GM12878 (cell line): ENCODE measurements around the gene RPS6KA5. TPM values are rescaled to one million over a fixed set of nuclear protein-coding genes. Genes with fewer than 3 reads are reported as not detected.

Experiments used
- ATAC-seq: fragments of 200-7000 bp; cut with Tn5 transposase; 3 replicates; pipeline ENCODE4 v1.9.1; 2020; ENCODE audit warnings: mild to moderate bottlenecking, moderate library complexity
- BruUV-seq: library from RNA; stranded (reverse); fragments of 400-500 nt; replicated peaks from 2 replicates; lab custom pipeline; 2021; lab: Mats Ljungman, UMichigan
- CTCF ChIA-PET: fragments of 300-600 bp; sonication (Branson Sonifier 250); formaldehyde crosslinking; extraction: SDS; loops from one replicate; lab custom pipeline; 2021; ENCODE audit warnings: inconsistent platforms; lab: Yijun Ruan, JAX
- POLR2A ChIA-PET: fragments of 350-600 bp; formaldehyde crosslinking; extraction: SDS; loops from one replicate; lab custom pipeline; 2021; ENCODE audit warnings: inconsistent platforms; lab: Charles Lee
- RAD21 ChIA-PET: fragments of 300-600 bp; sonication (Branson Sonifier 250); formaldehyde crosslinking; loops from one replicate; lab custom pipeline; 2023; ENCODE audit warnings: antibody characterized with exemption; ENCODE audit not compliant: unreplicated experiment; lab: Charles Lee
- SMC1A ChIA-PET: fragments of 300-600 bp; sonication (Branson Sonifier 250); formaldehyde crosslinking; loops from one replicate; lab custom pipeline; 2023; ENCODE audit not compliant: unreplicated experiment, uncharacterized antibody; lab: Charles Lee
- DNase-seq: peaks from one replicate; pipeline ENCODE4 v3.0.0-alpha.2; 2011; ENCODE audit warnings: low read depth, low spot score
- FAIRE-seq: peaks from 3 replicates; lab custom pipeline; 2011; peaks lifted over from hg19 to GRCh38; lab: Jason Lieb, UNC
- H2AFZ ChIP-seq: 2 replicates; pipeline ENCODE4 v1.6.0; 2011; ENCODE audit warnings: low read depth, low read length, control low read depth; ENCODE audit not compliant: control insufficient read depth
- H3K27ac ChIP-seq: 2 replicates; pipeline ENCODE4 v1.5.1; 2011; ENCODE audit warnings: control low read depth; ENCODE audit not compliant: control insufficient read depth, insufficient read depth
- H3K27me3 ChIP-seq, 2 experiments: replicated peaks in 1 of 2; 2 replicates each; pipeline versions ENCODE4 v1.6.0 to v1.6.1; 2011; ENCODE audit warnings: low read length in 1 of 2; ENCODE audit not compliant: control insufficient read depth in 2 of 2, insufficient read depth in 2 of 2
- H3K36me3 ChIP-seq, 2 experiments: 2 replicates each; pipeline ENCODE4 v1.5.1; 2011; ENCODE audit warnings: low read length in 1 of 2; ENCODE audit not compliant: control insufficient read depth in 2 of 2, insufficient read depth in 2 of 2
- H3K4me1 ChIP-seq: 2 replicates; pipeline ENCODE4 v1.6.1; 2011; ENCODE audit warnings: mild to moderate bottlenecking, low read length, moderate library complexity, mixed read lengths; ENCODE audit not compliant: control insufficient read depth, insufficient read depth
- H3K4me2 ChIP-seq: 2 replicates; pipeline ENCODE4 v1.6.0; 2011; ENCODE audit warnings: control low read depth; ENCODE audit not compliant: control insufficient read depth, insufficient read depth
- H3K4me3 ChIP-seq: fragments of 200-600 bp; sonication (generic); 2 replicates; pipeline ENCODE4 v1.5.1; 2016
- H3K79me2 ChIP-seq: 2 replicates; pipeline ENCODE4 v1.6.0; 2011; ENCODE audit warnings: low read length; ENCODE audit not compliant: control insufficient read depth, insufficient read depth
- H3K9ac ChIP-seq: 2 replicates; pipeline ENCODE4 v1.8.0; 2011; ENCODE audit warnings: low read length, control low read depth, mixed read lengths; ENCODE audit not compliant: control insufficient read depth, insufficient read depth
- H3K9me3 ChIP-seq: replicated peaks from 3 replicates; pipeline ENCODE4 v1.5.1; 2011; ENCODE audit warnings: mild to moderate bottlenecking, low read length; ENCODE audit not compliant: control insufficient read depth, insufficient read depth
- H4K20me1 ChIP-seq: 2 replicates; pipeline ENCODE4 v1.6.0; 2011; ENCODE audit not compliant: control insufficient read depth, insufficient read depth
- BACH1 ChIP-seq: fragments of 450-650 bp; IDR thresholded peaks from 2 replicates; pipeline ENCODE4 v1.6.1; 2017; ENCODE audit warnings: mild to moderate bottlenecking, borderline replicate concordance
- BHLHE40 ChIP-seq, 2 experiments: fragments of 450-650 bp in 1 of 2; IDR thresholded peaks; 2 replicates each; pipeline ENCODE4 v1.6.1; 2011 to 2017; ENCODE audit warnings: low read depth in 2 of 2, borderline replicate concordance in 1 of 2, improper control_type of control experiment in 1 of 2, low read length in 1 of 2, mild to moderate bottlenecking in 1 of 2
- CHD1 ChIP-seq: IDR thresholded peaks from 2 replicates; pipeline ENCODE4 v1.6.1; 2012; ENCODE audit warnings: low read depth, low read length, improper control_type of control experiment
- ETV6 ChIP-seq, 2 experiments: fragments of 450-650 bp in 1 of 2; IDR thresholded peaks in 1 of 2; conservative IDR thresholded peaks in 1 of 2; 2 replicates each; pipeline ENCODE4 v1.6.1; 2014; ENCODE audit warnings: antibody characterized with exemption in 1 of 2, borderline replicate concordance in 1 of 2, low read depth in 1 of 2, mild to moderate bottlenecking in 1 of 2, moderate library complexity in 1 of 2
- GABPA ChIP-seq: IDR thresholded peaks from 2 replicates; pipeline ENCODE4 v1.6.1; 2014; ENCODE audit warnings: antibody characterized with exemption, low read depth, mild to moderate bottlenecking, inconsistent platforms
- IKZF1 ChIP-seq: fragments of 450-650 bp; conservative IDR thresholded peaks from 2 replicates; pipeline ENCODE4 v1.6.1; 2017; ENCODE audit warnings: antibody characterized with exemption, mild to moderate bottlenecking
- KDM1A ChIP-seq: fragments of 200-600 bp; sonication (generic); IDR thresholded peaks from 2 replicates; pipeline ENCODE4 v1.6.1; 2016; ENCODE audit warnings: borderline replicate concordance
- MYC ChIP-seq: IDR thresholded peaks from 2 replicates; pipeline ENCODE4 v1.6.1; 2011; ENCODE audit warnings: mild to moderate bottlenecking, low read length, moderate library complexity, inconsistent platforms; ENCODE audit not compliant: insufficient read depth, insufficient replicate concordance, insufficient read length, severe bottlenecking
- NFIC ChIP-seq: IDR thresholded peaks from 2 replicates; pipeline ENCODE4 v1.6.1; 2012; ENCODE audit warnings: low read depth, mild to moderate bottlenecking, inconsistent platforms, low read length, moderate library complexity
- NFXL1 ChIP-seq: fragments of 450-650 bp; IDR thresholded peaks from 2 replicates; pipeline ENCODE4 v1.6.1; 2017; ENCODE audit warnings: antibody characterized with exemption, mild to moderate bottlenecking, borderline replicate concordance
- PAX8 ChIP-seq: fragments of 450-650 bp; IDR thresholded peaks from 2 replicates; pipeline ENCODE4 v1.6.1; 2017; ENCODE audit warnings: mild to moderate bottlenecking, moderate library complexity
- SMARCA5 ChIP-seq: fragments of 450-650 bp; IDR thresholded peaks from 2 replicates; pipeline ENCODE4 v1.6.1; 2017; ENCODE audit warnings: mild to moderate bottlenecking
- ZBTB33 ChIP-seq: fragments of 450-650 bp; IDR thresholded peaks from 2 replicates; pipeline ENCODE4 v1.6.1; 2017; ENCODE audit warnings: mild to moderate bottlenecking
- ZNF24 ChIP-seq: fragments of 450-650 bp; IDR thresholded peaks from 2 replicates; pipeline ENCODE4 v1.6.1; 2017; ENCODE audit warnings: antibody characterized with exemption, mild to moderate bottlenecking
- ZNF384 ChIP-seq: IDR thresholded peaks from 2 replicates; pipeline ENCODE4 v1.6.1; 2012; ENCODE audit warnings: low read depth, mild to moderate bottlenecking, low read length, improper control_type of control experiment, borderline replicate concordance
- WGBS: methylation state at CpG from one replicate; pipeline ENCODE4 v1.1.6; 2016; ENCODE audit warnings: low lambda C conversion rate; ENCODE audit not compliant: insufficient replicate concordance, insufficient coverage; ENCODE audit errors: missing lambda C conversion rate; 5-methylcytosine and 5-hydroxymethylcytosine counted together
- in situ Hi-C: fragments of 300-500 bp; cut with MboI; formaldehyde crosslinking; loops from 9 replicates; pipeline ENCODE4 v1.14.3; 2018; ENCODE audit warnings: mixed read lengths
- intact Hi-C: fragments of 100-400 bp; cut with micrococcal nuclease; formaldehyde crosslinking; loops from one replicate; pipeline ENCODE4 v1.14.2; 2022; ENCODE audit not compliant: unreplicated experiment
- polyA plus RNA-seq, 11 experiments: library from polyadenylated mRNA; depleted of rRNA in 4 of 11; unstranded in 6 of 11; stranded (reverse) in 5 of 11; fragments of >200 nt; fragmentation: Nextera tagmentation in 4 of 11; fragmentation: Illumina TruSeq in 1 of 11; extraction: Ambion mirVana in 4 of 11; extraction: Trizol in 1 of 11; gene quantifications; 1 replicate in 1 of 11; 2 replicates in 10 of 11; pipeline versions ENCODE4 v1.2.1 to v1.2.3, GENCODE V29; 2011 to 2016; ENCODE audit warnings: inconsistent platforms in 2 of 11, missing spikeins in 2 of 11, low read depth in 1 of 11
- total RNA-seq, 4 experiments: library from RNA; depleted of rRNA in 3 of 4; stranded (reverse); fragments of >200 nt in 3 of 4; fragmentation: Illumina TruSeq in 1 of 4; extraction: Trizol in 1 of 4; gene quantifications; 2 replicates each; pipeline versions ENCODE4 v1.2.1 to v1.2.3, GENCODE V29; 2013 to 2021
- TF ChIP-seq, protein P1 (sequence below): IDR thresholded peaks from 2 replicates; pipeline ENCODE4 v1.6.1; 2011; ENCODE audit warnings: borderline replicate concordance, low read depth, mild to moderate bottlenecking, moderate library complexity, low read length; ENCODE audit not compliant: insufficient read depth, poor library complexity, severe bottlenecking

The RPS6KA5 gene
- total and polyA plus RNA-seq, 10 of the 15 experiments (the other 5 are each of a cell fraction or from before 2014, with no cell fraction given), result 1.4 to 7.0 (median 3.7) TPM

- TF ChIP-seq BHLHE40 (IDR thresholded peaks at IDR 0.05; ENCODE audit: borderline replicate concordance in 1 of 2, low read depth in 2 of 2, low read length in 1 of 2), result peak in 1 of 2 experiments; percentile 11; a peak in 1 of 4 replicates
- TF ChIP-seq NFIC, result peak; percentile 56; the same call in 1 of the 2 replicates
These were observed 37.8 kb downstream of the RPS6KA5 start (continued) for GRCh38 chr14:91022622-91023028.

DNA sequence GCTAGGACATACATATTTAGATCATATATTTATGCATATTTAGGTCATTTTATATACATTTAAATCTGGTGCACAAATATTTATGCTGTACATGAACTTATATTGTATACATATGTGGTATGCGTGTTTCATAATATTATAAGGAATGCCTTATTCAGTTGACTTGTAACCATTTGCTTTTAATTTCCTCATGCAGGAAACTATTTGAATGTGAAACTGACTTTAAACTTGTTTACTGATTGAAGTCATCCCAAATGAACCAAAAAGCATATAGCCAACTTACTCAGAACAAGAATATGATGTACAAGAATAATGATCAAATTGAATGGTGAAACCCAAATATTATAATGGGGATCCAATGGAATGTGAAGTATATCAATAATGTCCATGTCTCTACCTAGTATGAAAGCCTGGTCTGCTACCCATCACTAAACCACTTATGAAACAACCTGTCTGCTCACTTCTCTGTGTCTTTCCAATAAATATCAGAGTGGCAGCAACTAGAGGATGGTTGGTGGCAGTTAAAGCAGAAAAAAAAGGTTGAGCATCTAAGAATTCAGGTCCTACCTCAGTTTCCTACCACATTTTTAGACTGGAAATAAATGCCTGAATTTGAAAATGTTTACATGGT, 38.3 kb downstream of the RPS6KA5 start:
- intact Hi-C loops, result no loop called here
- 50% methylated on average over 1 of the region's 1 CpG for WGBS
- H3K4me2 ChIP-seq, result peak overlapping the region; percentile 76
- no peak overlapping the region for H3K4me3 ChIP-seq
- ChIA-PET SMC1A (interaction anchor here (1.1 to 1.5 kb wide), 2 partner anchors 14 to 39 kb away, joined by 3 to 4 read pairs; no protein-coding TSS in a partner anchor), RAD21 (interaction anchor here (1.2 to 1.3 kb wide), 2 partner anchors 9 to 37 kb away, joined by 3 to 4 read pairs; no protein-coding TSS in a partner anchor), CTCF (interaction anchor here (1.4 kb wide), 1 partner anchor 37 kb away, joined by 4 read pairs; no protein-coding TSS in a partner anchor), POLR2A (interaction anchor here (0.7 kb wide), 1 partner anchor 30 kb away, joined by 9 read pairs; no protein-coding TSS in a partner anchor)
- no peak for FAIRE-seq
- H3K27me3 ChIP-seq, result no peaks in the 10 kb centered on the region
- H3K4me1 ChIP-seq, result peaks cover 8% of the 10 kb centered on the region
- H3K9ac ChIP-seq, result no peak overlapping the region; the same call in 1 of the 2 replicates
- H3K36me3 ChIP-seq, result no peaks in the 10 kb centered on the region
- no TSS peak for BruUV-seq
- DNase-seq, result no peak
- peak overlapping the region; percentile 59 for H2AFZ ChIP-seq
- no peaks in the 10 kb centered on the region for H4K20me1 ChIP-seq
- H3K79me2 ChIP-seq, result no peaks in the 10 kb centered on the region
- ATAC-seq, result peak; percentile 72
- in situ Hi-C loops, result no loop called here
- peak overlapping the region; percentile 68 for H3K27ac ChIP-seq
- H3K9me3 ChIP-seq, result no peaks in the 10 kb centered on the region
- TF ChIP-seq ZBTB33 (no peak), MYC (no peak), BACH1 (no peak), NFXL1 (no peak), PAX8 (no peak), GABPA (no peak), ETV6 (conservative IDR thresholded peaks at IDR 0.05 in 1 of 2, IDR thresholded peaks at IDR 0.05 in 1 of 2; ENCODE audit: borderline replicate concordance in 1 of 2, low read depth in 1 of 2) (no peak), ZNF24 (no peak), CHD1 (no peak), BHLHE40 (IDR thresholded peaks at IDR 0.05; ENCODE audit: borderline replicate concordance in 1 of 2, low read depth in 2 of 2, low read length in 1 of 2) (no peak), IKZF1 (0 out of 2 replicates have a peak, but pooled peaks have one; percentile 25), KDM1A (no peak), NFIC (no peak), ZNF384 (no peak), SMARCA5 (peak; percentile 36; the same call in 1 of the 2 replicates)
- TF ChIP-seq, protein P1, sequence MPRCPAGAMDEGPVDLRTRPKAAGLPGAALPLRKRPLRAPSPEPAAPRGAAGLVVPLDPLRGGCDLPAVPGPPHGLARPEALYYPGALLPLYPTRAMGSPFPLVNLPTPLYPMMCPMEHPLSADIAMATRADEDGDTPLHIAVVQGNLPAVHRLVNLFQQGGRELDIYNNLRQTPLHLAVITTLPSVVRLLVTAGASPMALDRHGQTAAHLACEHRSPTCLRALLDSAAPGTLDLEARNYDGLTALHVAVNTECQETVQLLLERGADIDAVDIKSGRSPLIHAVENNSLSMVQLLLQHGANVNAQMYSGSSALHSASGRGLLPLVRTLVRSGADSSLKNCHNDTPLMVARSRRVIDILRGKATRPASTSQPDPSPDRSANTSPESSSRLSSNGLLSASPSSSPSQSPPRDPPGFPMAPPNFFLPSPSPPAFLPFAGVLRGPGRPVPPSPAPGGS, result no peak
